ENCODE results near the gene BANF2. TPM values are rescaled to one million over a fixed set of nuclear protein-coding genes. Genes with fewer than 3 reads are reported as not detected.

BANF2 gene
- total RNA-seq, 1 donor, result not detected

- peak; percentile 89 for DNase-seq (ENCODE audit: insufficient read length, low spot score, missing footprints)
- no peak for TF ChIP-seq CTCF (IDR thresholded peaks at IDR 0.05; ENCODE audit: extremely low read depth, low read depth, low read length)
- peaks cover 50% of the 10 kb centered on the region for H3K4me1 ChIP-seq (ENCODE audit: insufficient read depth, low read length)
- H3K27me3 ChIP-seq (ENCODE audit: insufficient read depth, low read length), result no peaks in the 10 kb centered on the region
- peaks cover 85% of the 10 kb centered on the region for H4K20me1 ChIP-seq (ENCODE audit: insufficient read depth, low read length)
- peaks cover 72% of the 10 kb centered on the region for H3K36me3 ChIP-seq (ENCODE audit: insufficient read depth, low read length)
- H3K4me3 ChIP-seq (ENCODE audit: insufficient read depth, low read length), result no peak overlapping the region
- no peak overlapping the region for H2AFZ ChIP-seq (ENCODE audit: low read length)
- no peaks in the 10 kb centered on the region for H3K9me3 ChIP-seq (ENCODE audit: low read depth, low read length)
- peak overlapping the region; percentile 68 for H3K27ac ChIP-seq (ENCODE audit: low read depth, low read length)
- no peak overlapping the region for H3K4me2 ChIP-seq (ENCODE audit: insufficient read depth, low read length)
- H3K79me2 ChIP-seq (ENCODE audit: insufficient read depth, low read length), result peaks cover 94% of the 10 kb centered on the region
These were observed 22.8 kb upstream of the BANF2 start for GRCh38 chr20:17676942-17677341.

DNA sequence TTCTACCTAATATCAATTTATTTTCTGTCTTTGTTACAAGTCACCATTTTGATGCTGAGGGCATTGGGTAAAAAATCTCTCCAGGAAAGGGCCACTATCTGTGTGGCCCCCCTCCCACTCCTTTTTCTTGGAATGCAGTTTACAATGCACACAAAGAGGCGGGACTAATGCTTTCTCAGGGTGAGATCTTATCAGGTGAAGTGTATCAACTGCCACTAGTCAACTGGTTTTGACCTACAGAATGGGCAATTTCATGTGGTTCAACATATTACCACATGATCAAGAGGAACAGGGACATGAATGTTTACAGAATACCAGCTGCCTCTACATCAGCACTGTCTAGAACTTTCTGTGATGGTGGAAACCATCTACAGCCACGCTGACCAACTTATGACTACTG is 21.5 kb upstream of the BANF2 start:
- H3K9me3 ChIP-seq (ENCODE audit: low read depth, low read length), result no peaks in the 10 kb centered on the region
- H3K79me2 ChIP-seq (ENCODE audit: insufficient read depth, low read length), result peaks cover 80% of the 10 kb centered on the region
- H3K4me3 ChIP-seq (ENCODE audit: insufficient read depth, low read length), result no peak overlapping the region
- DNase-seq (ENCODE audit: insufficient read length, low spot score, missing footprints), result peak; percentile 46
- peaks cover 60% of the 10 kb centered on the region for H3K36me3 ChIP-seq (ENCODE audit: insufficient read depth, low read length)
- no peak overlapping the region for H3K4me2 ChIP-seq (ENCODE audit: insufficient read depth, low read length)
- H2AFZ ChIP-seq (ENCODE audit: low read length), result no peak overlapping the region
- H3K27me3 ChIP-seq (ENCODE audit: insufficient read depth, low read length), result peaks cover 2% of the 10 kb centered on the region
- peaks cover 48% of the 10 kb centered on the region for H3K4me1 ChIP-seq (ENCODE audit: insufficient read depth, low read length)
- no peak for TF ChIP-seq CTCF (IDR thresholded peaks at IDR 0.05; ENCODE audit: extremely low read depth, low read depth, low read length)
- H3K27ac ChIP-seq (ENCODE audit: low read depth, low read length), result peak overlapping the region; percentile 87
- H4K20me1 ChIP-seq (ENCODE audit: insufficient read depth, low read length), result peaks cover 72% of the 10 kb centered on the region

- Histone ChIP-seq H3K36me3 (ENCODE audit: insufficient read depth, low read length) (peaks cover 60% of the 10 kb centered on the region), H3K4me2 (ENCODE audit: insufficient read depth, low read length) (no peak overlapping the region), H2AFZ (ENCODE audit: low read length) (no peak overlapping the region), H3K4me1 (ENCODE audit: insufficient read depth, low read length) (peaks cover 44% of the 10 kb centered on the region), H3K9me3 (ENCODE audit: low read depth, low read length) (no peaks in the 10 kb centered on the region), H3K79me2 (ENCODE audit: insufficient read depth, low read length) (peaks cover 74% of the 10 kb centered on the region), H3K4me3 (ENCODE audit: insufficient read depth, low read length) (no peak overlapping the region), H4K20me1 (ENCODE audit: insufficient read depth, low read length) (peaks cover 68% of the 10 kb centered on the region), H3K27me3 (ENCODE audit: insufficient read depth, low read length) (peaks cover 7% of the 10 kb centered on the region), H3K27ac (ENCODE audit: low read depth, low read length) (peak overlapping the region; percentile 87)
- TF ChIP-seq CTCF (IDR thresholded peaks at IDR 0.05; ENCODE audit: extremely low read depth, low read depth, low read length), result no peak
- peak; percentile 23 for DNase-seq (ENCODE audit: insufficient read length, low spot score, missing footprints)
These were observed 20.9 kb upstream of the BANF2 start for GRCh38 chr20:17678886-17679285.

DNA sequence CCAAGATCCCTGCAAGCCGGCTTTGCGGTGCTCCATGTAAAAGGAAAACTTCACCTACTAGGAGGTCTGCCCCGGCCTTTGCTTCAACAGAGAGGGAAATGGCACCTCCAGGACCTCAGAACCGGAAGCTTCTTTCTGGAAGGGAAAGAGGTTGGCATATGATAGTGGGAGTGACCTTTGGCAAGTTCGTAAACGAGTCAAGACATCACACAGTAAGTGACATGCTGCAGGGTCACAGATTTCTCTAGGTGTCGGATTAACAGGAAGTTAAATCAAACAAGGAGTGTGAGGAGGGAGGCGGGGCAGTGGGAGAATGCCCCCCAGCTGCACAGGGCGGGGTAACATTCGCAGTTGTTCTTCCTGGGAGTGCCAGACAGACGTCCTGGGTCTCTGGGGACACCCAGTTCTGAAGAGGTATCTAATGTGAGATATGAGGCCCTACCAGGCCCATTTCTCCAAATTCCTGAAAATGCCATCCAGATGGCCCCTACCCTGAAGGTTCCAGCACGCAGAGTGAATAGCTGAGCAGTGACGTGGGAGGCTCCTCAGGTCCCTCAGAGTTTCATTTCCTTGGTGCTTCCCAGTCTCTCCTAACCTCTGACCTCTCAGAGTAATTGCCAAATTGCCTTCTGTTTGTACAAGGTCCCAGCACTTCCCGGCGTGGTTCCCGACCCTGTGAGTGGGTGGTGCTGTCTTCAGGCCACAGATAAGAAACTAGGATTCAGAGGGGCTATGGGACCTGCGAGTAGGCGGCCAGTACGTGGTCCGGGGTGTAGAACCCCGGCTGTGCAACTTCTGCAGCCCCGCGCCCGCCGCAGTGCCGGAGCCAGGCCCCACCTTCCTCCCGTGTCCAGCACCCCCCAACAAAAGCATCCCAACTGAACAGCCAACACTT is 19.6 kb upstream of the BANF2 start:
- TF ChIP-seq CTCF (IDR thresholded peaks at IDR 0.05; ENCODE audit: extremely low read depth, low read depth, low read length), result no peak

More for the DNA sequence above, 19.6 kb upstream of the BANF2 start:
- DNase-seq (ENCODE audit: insufficient read length, low spot score, missing footprints), result peak; percentile 93
- H3K4me2 ChIP-seq (ENCODE audit: insufficient read depth, low read length), result peak overlapping the region; percentile 84
- H4K20me1 ChIP-seq (ENCODE audit: insufficient read depth, low read length), result peaks cover 55% of the 10 kb centered on the region
- no peak overlapping the region for H2AFZ ChIP-seq (ENCODE audit: low read length)
- H3K27me3 ChIP-seq (ENCODE audit: insufficient read depth, low read length), result peaks cover 16% of the 10 kb centered on the region
- H3K9me3 ChIP-seq (ENCODE audit: low read depth, low read length), result no peaks in the 10 kb centered on the region
- H3K79me2 ChIP-seq (ENCODE audit: insufficient read depth, low read length), result peaks cover 61% of the 10 kb centered on the region
- peak overlapping the region; percentile 94 for H3K4me3 ChIP-seq (ENCODE audit: insufficient read depth, low read length)
- peaks cover 50% of the 10 kb centered on the region for H3K36me3 ChIP-seq (ENCODE audit: insufficient read depth, low read length)
- peaks cover 36% of the 10 kb centered on the region for H3K4me1 ChIP-seq (ENCODE audit: insufficient read depth, low read length)
- peak overlapping the region; percentile 87 for H3K27ac ChIP-seq (ENCODE audit: low read depth, low read length)

Measured in osteoblast (primary cell).